GM19397 (cell line): ENCODE data around the gene ASMTL.
"Not testable (repeated sequence)": the region's sequence is repeated elsewhere in the genome, so short reads cannot be mapped to it uniquely, and the experiment has no call there.

Experiments used
- ATAC-seq: cut with Tn5 transposase; IDR thresholded peaks from one replicate; pipeline ENCODE4 v1.9.1; 2021; ENCODE audit warnings: mild to moderate bottlenecking, moderate library complexity; ENCODE audit not compliant: unreplicated experiment

Gene ASMTL

GRCh38 chrX:1411326-1411725 is 41.4 kb downstream of the ASMTL start:
- no peak for ATAC-seq

GRCh38 chrX:1407035-1407434 is 45.7 kb downstream of the ASMTL start:
- no peak for ATAC-seq

GRCh38 chrX:1405769-1406168 is 46.9 kb downstream of the ASMTL start:
- ATAC-seq = not testable (repeated sequence)

GRCh38 chrX:1403867-1404266 is 48.8 kb downstream of the ASMTL start:
- ATAC-seq = not testable (repeated sequence)

- no peak for ATAC-seq
These were observed 49.5 kb downstream of the ASMTL start for GRCh38 chrX:1403228-1403627.

GRCh38 chrX:1401611-1402430 is 50.9 kb downstream of the ASMTL start:
- no peak for ATAC-seq

- no peak for ATAC-seq
These were observed 51.8 kb downstream of the ASMTL start for GRCh38 chrX:1400742-1401471.

- no peak for ATAC-seq
These were observed 52.7 kb downstream of the ASMTL start for GRCh38 chrX:1400049-1400448.

GRCh38 chrX:1398431-1399340 is 54.0 kb downstream of the ASMTL start:
- ATAC-seq = no peak

- no peak for ATAC-seq
These were observed 55.1 kb downstream of the ASMTL start for GRCh38 chrX:1397441-1398270.

- no peak for ATAC-seq
These were observed 55.7 kb downstream of the ASMTL start for GRCh38 chrX:1397001-1397400.

GRCh38 chrX:1395646-1396216 is 57.0 kb downstream of the ASMTL start:
- ATAC-seq = no peak

GRCh38 chrX:1394731-1395501 is 57.8 kb downstream of the ASMTL start:
- no peak for ATAC-seq

- no peak for ATAC-seq
These were observed 58.7 kb downstream of the ASMTL start for GRCh38 chrX:1393871-1394615.

- ATAC-seq = peak; percentile 20
These were observed 60.2 kb downstream of the ASMTL start for GRCh38 chrX:1392376-1393068.

- peak; percentile 94 for ATAC-seq
These were observed 60.9 kb downstream of the ASMTL start, which contains the start of gene SLC25A6 for GRCh38 chrX:1391707-1392375. SLC25A6 (minus strand) TSS chrX:1392113; CDS start chrX:1392009, 104 bp downstream.

- ATAC-seq = no peak
These were observed 61.4 kb downstream of the ASMTL start for GRCh38 chrX:1391370-1391706.
